Caco-2 (cell line): ENCODE data around the gene ROBO1. TPM values are rescaled to one million over a fixed set of nuclear protein-coding genes. Genes with fewer than 3 reads are reported as not detected.

Experiments used
- BruUV-seq: library from RNA; stranded (reverse); fragments of 400-500 nt; replicated peaks from 2 replicates; lab custom pipeline; 2021; lab: Mats Ljungman, UMichigan
- CTCF ChIA-PET: fragments of 300-600 bp; sonication (Branson Sonifier 250); formaldehyde crosslinking; loops from one replicate; lab custom pipeline; 2022; ENCODE audit warnings: antibody characterized with exemption; lab: Charles Lee
- POLR2A ChIA-PET: fragments of 300-600 bp; sonication (Branson Sonifier 250); formaldehyde crosslinking; loops from one replicate; lab custom pipeline; 2022; ENCODE audit warnings: antibody characterized with exemption; lab: Charles Lee
- DNase-seq, 2 experiments: peaks; one replicate each; pipeline versions ENCODE4 v3.0.0 to v3.0.0-alpha.2; 2020 to 2022
- H3K27me3 ChIP-seq: replicated peaks from 2 replicates; pipeline ENCODE4 v1.6.0; 2011; ENCODE audit warnings: low read length; ENCODE audit not compliant: control insufficient read depth, insufficient read depth
- H3K36me3 ChIP-seq: 2 replicates; pipeline ENCODE4 v1.5.1; 2011; ENCODE audit warnings: low read length; ENCODE audit not compliant: control insufficient read depth, insufficient read depth
- H3K4me1 ChIP-seq: fragments of 250-450 bp; sonication (Bioruptor Pico); 2 replicates; pipeline ENCODE4 v1.5.1; 2020; ENCODE audit warnings: mild to moderate bottlenecking
- H3K4me3 ChIP-seq: 2 replicates; pipeline ENCODE4 v1.5.1; 2011; ENCODE audit warnings: low read depth, mild to moderate bottlenecking, control low read depth, low read length
- H3K9me3 ChIP-seq: fragments of 250-450 bp; sonication (Bioruptor Pico); 2 replicates; pipeline ENCODE4 v1.5.1; 2020; ENCODE audit warnings: mild to moderate bottlenecking, moderate library complexity
- H3K27ac Mint-ChIP-seq: one replicate; pipeline ENCODE4 v1.8.0; 2022; ENCODE audit warnings: mixed read lengths; ENCODE audit not compliant: unreplicated experiment
- H3K27me3 Mint-ChIP-seq: one replicate; pipeline ENCODE4 v1.8.0; 2022; ENCODE audit warnings: mixed read lengths; ENCODE audit not compliant: insufficient read depth, unreplicated experiment
- H3K36me3 Mint-ChIP-seq: one replicate; pipeline ENCODE4 v1.8.0; 2022; ENCODE audit warnings: mild to moderate bottlenecking, mixed read lengths; ENCODE audit not compliant: insufficient read depth, unreplicated experiment
- H3K4me1 Mint-ChIP-seq: one replicate; pipeline ENCODE4 v1.8.0; 2022; ENCODE audit warnings: low read depth, mixed read lengths; ENCODE audit not compliant: unreplicated experiment
- H3K4me3 Mint-ChIP-seq: one replicate; pipeline ENCODE4 v1.8.0; 2022; ENCODE audit warnings: mild to moderate bottlenecking, moderate library complexity, mixed read lengths; ENCODE audit not compliant: unreplicated experiment
- H3K9me3 Mint-ChIP-seq: one replicate; pipeline ENCODE4 v1.8.0; 2022; ENCODE audit warnings: mixed read lengths; ENCODE audit not compliant: unreplicated experiment
- intact Hi-C: fragments of 100-400 bp; cut with micrococcal nuclease; formaldehyde crosslinking; loops from one replicate; pipeline ENCODE4 v1.10.0; 2022; ENCODE audit not compliant: unreplicated experiment
- total RNA-seq: library from RNA; stranded (reverse); gene quantifications from 2 replicates; pipeline ENCODE4 v1.2.3, GENCODE V29; 2022
- TF ChIP-seq, protein P1 (sequence below), 2 experiments: fragments of 200-600 bp in 1 of 2; IDR thresholded peaks; 1 replicate in 1 of 2; 2 replicates in 1 of 2; pipeline versions ENCODE4 v1.5.1 to v1.8.0; 2011 to 2022; ENCODE audit warnings: antibody characterized with exemption in 1 of 2, control low read depth in 1 of 2, inconsistent platforms in 1 of 2, low read depth in 1 of 2, low read length in 1 of 2, mild to moderate bottlenecking in 1 of 2, moderate library complexity in 1 of 2; ENCODE audit not compliant: insufficient read depth in 1 of 2, severe bottlenecking in 1 of 2, unreplicated experiment in 1 of 2

Gene ROBO1
- total RNA-seq, 1 experiment from 2014 or later, result 1.8 TPM

DNA sequence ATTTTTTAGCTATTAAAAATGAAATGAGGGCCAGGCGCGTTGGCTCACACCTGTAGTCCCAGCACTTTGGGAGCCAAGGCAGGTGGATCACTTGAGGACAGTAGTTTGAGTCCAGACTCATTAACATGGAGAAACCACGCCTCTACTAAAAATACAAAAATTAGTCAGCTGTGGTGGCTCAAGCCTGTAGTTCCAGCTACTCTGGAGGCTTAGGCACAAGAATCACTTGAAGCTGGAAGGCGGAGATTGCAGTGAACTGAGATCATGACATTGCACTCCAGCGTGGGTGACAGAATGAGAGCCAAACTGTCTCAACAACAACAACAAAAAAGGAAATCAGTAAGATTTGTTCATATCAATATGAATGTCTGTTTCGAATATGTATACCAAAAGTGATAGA, 517.1 kb downstream of the ROBO1 start:
- H3K27me3 Mint-ChIP-seq, result peaks cover 8% of the 10 kb centered on the region
- H3K4me1 ChIP-seq, result no peaks in the 10 kb centered on the region
- no peaks in the 10 kb centered on the region for H3K9me3 ChIP-seq
- H3K36me3 ChIP-seq, result no peaks in the 10 kb centered on the region
- H3K27ac Mint-ChIP-seq, result no peak overlapping the region
- BruUV-seq, result no TSS peak
- no peaks in the 10 kb centered on the region for H3K9me3 Mint-ChIP-seq
- CTCF ChIA-PET, result no interaction called here
- no peak overlapping the region for H3K4me3 Mint-ChIP-seq
- POLR2A ChIA-PET, result no interaction called here
- no peak overlapping the region for H3K4me3 ChIP-seq
- H3K27me3 ChIP-seq, result no peaks in the 10 kb centered on the region
- TF ChIP-seq, protein P1, sequence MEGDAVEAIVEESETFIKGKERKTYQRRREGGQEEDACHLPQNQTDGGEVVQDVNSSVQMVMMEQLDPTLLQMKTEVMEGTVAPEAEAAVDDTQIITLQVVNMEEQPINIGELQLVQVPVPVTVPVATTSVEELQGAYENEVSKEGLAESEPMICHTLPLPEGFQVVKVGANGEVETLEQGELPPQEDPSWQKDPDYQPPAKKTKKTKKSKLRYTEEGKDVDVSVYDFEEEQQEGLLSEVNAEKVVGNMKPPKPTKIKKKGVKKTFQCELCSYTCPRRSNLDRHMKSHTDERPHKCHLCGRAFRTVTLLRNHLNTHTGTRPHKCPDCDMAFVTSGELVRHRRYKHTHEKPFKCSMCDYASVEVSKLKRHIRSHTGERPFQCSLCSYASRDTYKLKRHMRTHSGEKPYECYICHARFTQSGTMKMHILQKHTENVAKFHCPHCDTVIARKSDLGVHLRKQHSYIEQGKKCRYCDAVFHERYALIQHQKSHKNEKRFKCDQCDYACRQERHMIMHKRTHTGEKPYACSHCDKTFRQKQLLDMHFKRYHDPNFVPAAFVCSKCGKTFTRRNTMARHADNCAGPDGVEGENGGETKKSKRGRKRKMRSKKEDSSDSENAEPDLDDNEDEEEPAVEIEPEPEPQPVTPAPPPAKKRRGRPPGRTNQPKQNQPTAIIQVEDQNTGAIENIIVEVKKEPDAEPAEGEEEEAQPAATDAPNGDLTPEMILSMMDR (IDR thresholded peaks at IDR 0.05; ENCODE audit: insufficient read depth in 1 of 2, low read depth in 1 of 2, low read length in 1 of 2, severe bottlenecking in 1 of 2, unreplicated experiment in 1 of 2), result no peak
- DNase-seq, result no peak
- H3K36me3 Mint-ChIP-seq, result no peaks in the 10 kb centered on the region
- H3K4me1 Mint-ChIP-seq, result no peaks in the 10 kb centered on the region
- intact Hi-C loops, result no loop called here

DNA sequence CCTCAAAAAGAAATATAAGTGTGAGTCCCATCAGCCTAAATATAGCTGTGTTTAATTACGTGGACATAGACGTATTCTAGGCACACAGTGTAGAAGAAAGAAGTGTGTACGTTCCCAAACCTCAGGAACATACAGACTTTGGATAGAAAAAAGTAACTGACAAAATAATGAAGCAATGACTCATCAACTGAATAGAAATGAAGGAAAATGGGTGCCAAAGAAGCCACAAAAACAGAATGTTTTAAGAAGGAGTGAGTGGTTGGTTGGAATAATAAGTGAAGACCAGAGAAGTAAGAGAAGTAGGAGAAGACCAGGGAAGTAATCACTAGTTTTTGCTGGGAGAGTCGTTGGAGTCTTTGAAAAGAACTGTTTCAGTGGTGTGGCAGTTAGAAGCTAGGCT, 518.1 kb downstream of the ROBO1 start:
- BruUV-seq, result no TSS peak
- no peaks in the 10 kb centered on the region for H3K9me3 Mint-ChIP-seq
- Histone ChIP-seq H3K4me1 (no peaks in the 10 kb centered on the region), H3K36me3 (no peaks in the 10 kb centered on the region), H3K27me3 (no peaks in the 10 kb centered on the region), H3K4me3 (no peak overlapping the region), H3K9me3 (no peaks in the 10 kb centered on the region)
- ChIA-PET POLR2A (no interaction called here), CTCF (no interaction called here)
- no peaks in the 10 kb centered on the region for H3K36me3 Mint-ChIP-seq
- no peak for DNase-seq
- H3K27me3 Mint-ChIP-seq, result peaks cover 8% of the 10 kb centered on the region
- intact Hi-C loops, result no loop called here
- H3K4me3 Mint-ChIP-seq, result no peak overlapping the region
- no peaks in the 10 kb centered on the region for H3K4me1 Mint-ChIP-seq
- no peak overlapping the region for H3K27ac Mint-ChIP-seq
- TF ChIP-seq, protein P1 (IDR thresholded peaks at IDR 0.05; ENCODE audit: insufficient read depth in 1 of 2, low read depth in 1 of 2, low read length in 1 of 2, severe bottlenecking in 1 of 2, unreplicated experiment in 1 of 2), result no peak

DNA sequence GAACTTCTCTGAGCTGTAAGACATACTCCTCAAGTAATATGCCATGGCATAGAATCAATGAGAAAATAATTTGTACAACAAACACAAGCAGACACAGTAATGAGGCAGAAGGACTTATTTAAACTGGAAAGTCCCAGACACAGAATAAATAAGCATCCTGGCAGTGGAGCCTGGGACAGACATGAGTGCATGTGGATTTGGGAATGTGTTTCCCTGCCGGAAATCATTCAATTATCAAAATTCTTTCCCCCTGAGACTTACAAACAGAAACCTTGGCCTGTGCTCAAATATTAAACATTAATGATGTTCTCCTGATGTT, 520.1 kb downstream of the ROBO1 start:
- intact Hi-C loops, result no loop called here
- Mint-ChIP-seq H3K4me3 (no peak overlapping the region), H3K27ac (no peak overlapping the region), H3K9me3 (no peaks in the 10 kb centered on the region), H3K36me3 (no peaks in the 10 kb centered on the region), H3K4me1 (no peaks in the 10 kb centered on the region), H3K27me3 (peaks cover 8% of the 10 kb centered on the region)
- ChIA-PET POLR2A (no interaction called here), CTCF (no interaction called here)
- Histone ChIP-seq H3K4me3 (no peak overlapping the region), H3K27me3 (no peaks in the 10 kb centered on the region), H3K36me3 (no peaks in the 10 kb centered on the region), H3K9me3 (no peaks in the 10 kb centered on the region), H3K4me1 (no peaks in the 10 kb centered on the region)
- no TSS peak for BruUV-seq
- no peak for DNase-seq
- TF ChIP-seq, protein P1 (IDR thresholded peaks at IDR 0.05; ENCODE audit: insufficient read depth in 1 of 2, low read depth in 1 of 2, low read length in 1 of 2, severe bottlenecking in 1 of 2, unreplicated experiment in 1 of 2), result no peak
